Activated effector memory CD4-positive, alpha-beta T cell treated with anti-CD3 and anti-CD28 coated beads, Interleukin-2, amount 50 U/mL, for 16 hours (primary cell): ENCODE measurements around the gene RALGPS1.
"Not testable (repeated sequence)": the region's sequence is repeated elsewhere in the genome, so short reads cannot be mapped to it uniquely, and the experiment has no call there.

Experiments used
- DNase-seq: peaks from one replicate; pipeline ENCODE4 v3.0.0-alpha.2; 2020

RALGPS1 gene

DNA sequence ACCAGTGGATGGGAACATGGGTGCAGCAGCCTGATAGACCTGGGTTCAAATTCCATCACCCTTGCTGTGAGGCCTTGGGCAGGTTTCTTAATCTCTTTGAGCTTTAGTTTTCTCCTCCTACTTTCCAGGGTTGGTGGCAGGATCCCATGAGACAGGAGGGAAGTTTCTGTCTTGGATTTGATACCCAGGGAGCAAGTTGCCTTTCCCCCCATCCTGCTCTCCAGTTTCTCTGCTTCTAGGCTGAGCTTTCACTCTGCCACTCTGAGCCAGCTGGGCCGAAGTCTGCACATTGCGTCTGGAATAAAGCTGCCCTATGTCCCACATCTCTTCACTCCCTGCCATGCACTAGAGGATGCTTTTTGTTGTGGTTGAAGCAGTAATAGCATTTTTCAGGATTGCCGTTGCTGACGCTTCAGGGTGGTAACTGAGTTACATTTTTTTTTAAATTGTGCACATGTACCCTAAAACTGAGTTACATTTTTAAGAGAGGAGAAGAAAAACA, 248.3 kb downstream of the RALGPS1 start:
- no peak for DNase-seq

DNA sequence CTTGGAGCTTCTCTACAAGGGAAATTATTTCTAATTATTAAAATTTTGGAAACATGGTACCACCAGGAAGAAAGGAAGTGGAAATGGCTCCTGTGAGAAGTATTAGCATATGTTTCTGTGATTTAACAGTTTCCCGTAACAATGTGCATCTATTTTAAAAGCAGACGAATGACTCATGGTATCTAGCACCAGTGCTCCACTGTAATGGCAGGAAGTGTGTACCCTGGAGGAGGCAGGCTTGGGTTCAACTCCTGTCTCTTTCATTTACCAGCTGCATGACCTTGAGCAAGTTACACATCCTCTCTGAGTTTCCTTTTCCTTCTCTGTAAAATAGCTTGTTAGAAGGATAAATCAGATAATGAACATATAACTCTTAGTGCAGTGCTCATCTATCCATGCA, 248.8 kb downstream of the RALGPS1 start:
- DNase-seq = no peak

DNA sequence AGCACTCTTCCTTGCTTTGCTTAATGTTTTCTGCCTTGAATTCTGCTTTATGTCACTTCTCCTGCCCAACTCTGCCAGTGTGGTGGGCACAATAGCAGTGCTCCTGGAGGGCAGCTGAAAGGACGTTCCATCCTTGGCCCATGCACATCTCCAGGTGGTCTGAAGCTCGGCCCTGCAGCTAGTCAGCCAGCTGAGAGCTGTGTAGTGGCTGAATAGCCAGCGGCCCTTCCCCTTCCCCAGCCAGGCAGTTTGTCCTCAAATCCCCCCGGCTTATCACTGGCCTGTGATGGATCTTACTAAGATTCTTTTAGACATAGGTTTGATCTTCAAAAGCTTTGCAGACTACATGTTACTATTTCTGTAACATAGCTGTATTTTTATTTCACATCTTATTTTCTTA, 250.5 kb downstream of the RALGPS1 start:
- DNase-seq = peak; percentile 56

DNA sequence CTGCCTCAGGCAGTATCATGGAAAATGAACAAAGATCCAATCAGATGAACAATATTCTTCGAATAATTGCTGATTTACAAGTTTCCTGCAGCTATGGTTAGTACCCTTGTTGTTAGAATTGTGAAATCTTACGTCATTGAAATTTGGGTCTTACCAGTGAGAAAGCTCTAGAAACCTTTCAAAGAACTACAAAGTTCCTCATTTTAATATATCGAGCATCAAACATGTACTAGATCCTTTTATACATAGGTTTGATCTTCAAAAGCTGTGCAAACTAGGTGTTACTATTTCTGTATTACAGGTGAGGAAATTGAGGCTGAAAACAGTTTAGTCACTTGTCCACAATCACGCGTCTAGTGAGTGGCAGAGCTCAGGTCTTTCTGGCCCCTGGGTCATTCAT, 251.5 kb downstream of the RALGPS1 start:
- DNase-seq = no peak

GRCh38 chr9:127166651-127167524, 252.3 kb downstream of the RALGPS1 start:
- DNase-seq = no peak

DNA sequence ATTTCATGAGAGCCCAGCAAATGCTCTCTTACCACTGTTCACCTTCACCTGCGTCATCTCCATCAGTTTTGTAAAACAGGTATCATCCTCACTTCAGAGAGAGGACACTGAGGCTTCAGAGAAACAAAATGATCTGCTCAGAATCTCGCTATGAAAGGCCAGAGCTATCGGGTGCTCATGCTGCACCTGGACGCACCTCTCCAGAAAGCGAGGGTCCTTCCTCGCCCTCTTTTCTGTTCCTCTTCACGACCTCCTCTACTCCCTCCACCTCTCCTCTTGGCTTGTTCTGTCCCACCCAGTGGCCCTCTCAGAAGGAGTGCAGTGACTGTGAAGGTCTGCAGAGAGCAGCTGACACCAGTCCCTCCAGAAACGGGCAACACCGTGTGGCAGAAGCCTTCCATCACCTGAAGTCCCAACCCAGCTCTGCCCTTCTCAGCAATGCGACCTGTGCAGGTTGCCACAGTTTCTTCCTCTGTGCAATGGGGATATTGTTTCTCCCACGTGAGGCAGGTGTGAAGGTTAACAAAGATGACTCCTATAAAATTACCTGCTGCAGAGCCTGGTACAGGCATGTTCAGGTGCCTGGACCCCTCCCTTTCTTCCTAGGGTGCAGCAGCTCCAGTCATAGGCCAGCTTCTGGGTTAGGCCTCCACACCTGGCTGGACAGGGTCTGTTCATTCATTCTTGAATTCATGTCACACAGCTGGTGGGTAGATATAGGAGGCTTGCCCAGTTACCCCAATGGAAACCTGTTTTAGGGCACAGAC, 253.2 kb downstream of the RALGPS1 start:
- no peak for DNase-seq

DNA sequence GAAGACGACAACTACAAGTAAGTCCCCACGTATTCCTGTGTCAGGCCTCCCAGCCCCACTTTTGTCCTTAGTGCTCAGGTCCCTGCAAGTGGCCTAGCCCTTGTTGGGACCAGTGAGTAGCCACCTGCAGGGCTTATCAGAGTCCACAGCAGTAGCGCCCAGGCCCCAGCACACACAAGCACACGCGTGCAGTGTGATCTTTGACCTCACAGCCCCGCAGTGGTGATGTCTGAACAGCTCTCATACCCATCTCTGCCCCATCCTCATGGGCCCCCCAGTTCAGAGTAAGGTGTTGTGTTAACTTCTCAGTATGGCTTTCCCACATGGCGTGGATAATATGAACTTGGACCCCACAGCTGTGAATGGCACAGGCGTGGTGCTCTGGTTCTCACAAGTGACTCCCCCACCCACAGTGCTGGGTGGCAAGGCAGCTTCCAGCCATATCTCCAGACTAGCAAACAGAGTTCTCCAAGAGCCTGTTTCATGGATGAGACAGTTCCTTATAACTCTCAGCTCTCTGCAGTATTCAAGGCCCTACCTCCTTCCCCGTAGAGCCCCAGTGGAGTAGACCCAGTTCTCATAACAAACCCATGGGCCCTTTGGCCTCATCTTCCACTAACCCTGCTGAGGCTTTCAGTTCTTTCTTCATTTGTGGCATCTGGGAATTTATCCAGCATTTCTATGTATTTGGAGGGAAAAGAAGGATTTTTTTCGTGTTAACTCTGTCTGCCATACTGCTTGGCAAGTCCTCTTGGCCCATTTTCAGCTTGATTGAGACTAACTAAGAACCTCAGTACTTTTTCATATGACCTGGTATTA, 254.4 kb downstream of the RALGPS1 start:
- no peak for DNase-seq

GRCh38 chr9:127169575-127169883, 254.9 kb downstream of the RALGPS1 start:
- no peak for DNase-seq

DNA sequence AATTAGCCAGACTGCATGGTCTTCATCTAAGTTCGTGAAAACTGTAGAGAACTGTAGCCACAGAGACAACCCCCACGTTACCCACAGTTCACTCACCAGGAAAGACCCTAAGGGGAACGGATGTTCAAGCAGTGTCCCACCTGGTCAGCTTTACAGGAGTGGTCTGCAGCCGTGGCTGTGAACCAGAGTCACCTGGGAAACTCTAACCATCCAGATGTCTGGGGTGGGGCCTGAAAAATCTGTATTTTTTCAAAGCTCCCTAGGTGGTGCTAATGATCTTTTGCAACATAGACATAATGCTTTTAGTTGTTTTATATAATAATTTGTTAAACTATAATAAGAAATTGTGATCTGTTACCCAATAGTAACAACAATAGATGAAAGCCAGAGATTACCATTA, 255.5 kb downstream of the RALGPS1 start:
- no peak for DNase-seq

- DNase-seq = no peak
Measured at GRCh38 chr9:127170652-127171051, 256.1 kb downstream of the RALGPS1 start.

- not testable (repeated sequence) for DNase-seq
Measured at GRCh38 chr9:127171348-127171747, 256.8 kb downstream of the RALGPS1 start.

GRCh38 chr9:127172066-127172707, 257.6 kb downstream of the RALGPS1 start:
- DNase-seq = peak; percentile 16

- peak; percentile 14 for DNase-seq
Measured at GRCh38 chr9:127173063-127173462, 258.5 kb downstream of the RALGPS1 start.

GRCh38 chr9:127174386-127175318, 260.1 kb downstream of the RALGPS1 start:
- DNase-seq = peak; percentile 47

DNA sequence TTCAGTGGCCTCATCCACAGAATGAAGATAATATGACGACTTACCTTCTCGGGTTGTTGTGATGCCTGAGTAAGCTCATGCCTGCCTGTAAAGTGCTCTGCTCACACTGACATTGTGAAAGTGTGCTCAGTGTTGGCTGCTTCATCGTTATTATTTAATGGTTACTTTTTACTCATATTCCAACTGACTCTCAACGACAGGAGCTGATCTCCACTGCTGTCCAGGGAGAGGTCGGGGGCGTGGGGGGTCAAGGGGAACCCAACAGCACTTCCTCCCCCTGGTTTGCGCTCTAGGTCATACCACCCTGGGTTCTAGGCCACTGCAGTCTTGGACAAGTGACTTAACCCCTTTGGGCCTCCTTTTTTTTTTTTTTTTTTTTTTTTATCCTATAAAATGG, 260.7 kb downstream of the RALGPS1 start:
- DNase-seq = peak; percentile 31

DNA sequence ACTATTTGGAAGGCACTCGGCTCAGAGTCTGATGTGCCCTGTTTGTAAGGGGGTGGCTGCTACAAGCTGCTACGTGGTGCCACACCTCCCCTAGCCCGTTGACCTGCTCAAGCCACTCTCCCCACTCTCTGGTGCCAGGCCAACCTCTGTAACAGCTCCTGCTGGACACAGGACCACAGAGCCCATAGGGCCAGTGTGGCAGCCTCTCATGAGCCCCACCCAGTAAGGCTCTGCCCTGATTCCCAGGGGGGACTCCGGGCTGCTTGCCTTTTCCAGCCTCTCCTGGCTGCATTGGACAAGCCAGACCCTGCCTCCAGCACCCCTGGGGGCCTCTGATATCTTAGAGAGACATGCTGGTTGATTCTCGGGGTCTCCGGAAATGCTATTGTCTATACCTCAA, 261.2 kb downstream of the RALGPS1 start:
- DNase-seq = peak; percentile 27

DNA sequence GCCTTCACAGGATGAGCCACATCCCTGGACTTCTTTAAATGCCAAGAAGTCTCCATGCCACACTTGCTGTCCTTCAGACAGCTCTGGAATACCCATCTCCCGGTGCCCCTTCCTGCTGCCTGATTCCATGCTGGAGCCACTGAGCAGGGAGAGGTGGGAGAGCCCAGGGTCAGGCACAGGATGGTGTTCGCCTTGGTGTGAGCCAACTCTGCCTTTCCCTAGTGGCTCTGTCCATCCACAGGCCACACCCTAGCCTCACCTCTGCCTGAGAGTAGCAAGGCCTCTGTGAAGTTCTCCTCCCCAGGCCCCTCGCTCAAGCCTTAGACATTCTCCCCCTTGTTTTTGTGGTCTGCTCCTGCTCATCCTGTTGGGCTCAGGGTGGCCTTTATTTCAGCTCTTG, 262.0 kb downstream of the RALGPS1 start:
- peak; percentile 31 for DNase-seq

GRCh38 chr9:127177231-127177630, 262.6 kb downstream of the RALGPS1 start:
- peak; percentile 27 for DNase-seq

- DNase-seq = peak; percentile 43
Measured at GRCh38 chr9:127177665-127178265, 263.2 kb downstream of the RALGPS1 start.

DNA sequence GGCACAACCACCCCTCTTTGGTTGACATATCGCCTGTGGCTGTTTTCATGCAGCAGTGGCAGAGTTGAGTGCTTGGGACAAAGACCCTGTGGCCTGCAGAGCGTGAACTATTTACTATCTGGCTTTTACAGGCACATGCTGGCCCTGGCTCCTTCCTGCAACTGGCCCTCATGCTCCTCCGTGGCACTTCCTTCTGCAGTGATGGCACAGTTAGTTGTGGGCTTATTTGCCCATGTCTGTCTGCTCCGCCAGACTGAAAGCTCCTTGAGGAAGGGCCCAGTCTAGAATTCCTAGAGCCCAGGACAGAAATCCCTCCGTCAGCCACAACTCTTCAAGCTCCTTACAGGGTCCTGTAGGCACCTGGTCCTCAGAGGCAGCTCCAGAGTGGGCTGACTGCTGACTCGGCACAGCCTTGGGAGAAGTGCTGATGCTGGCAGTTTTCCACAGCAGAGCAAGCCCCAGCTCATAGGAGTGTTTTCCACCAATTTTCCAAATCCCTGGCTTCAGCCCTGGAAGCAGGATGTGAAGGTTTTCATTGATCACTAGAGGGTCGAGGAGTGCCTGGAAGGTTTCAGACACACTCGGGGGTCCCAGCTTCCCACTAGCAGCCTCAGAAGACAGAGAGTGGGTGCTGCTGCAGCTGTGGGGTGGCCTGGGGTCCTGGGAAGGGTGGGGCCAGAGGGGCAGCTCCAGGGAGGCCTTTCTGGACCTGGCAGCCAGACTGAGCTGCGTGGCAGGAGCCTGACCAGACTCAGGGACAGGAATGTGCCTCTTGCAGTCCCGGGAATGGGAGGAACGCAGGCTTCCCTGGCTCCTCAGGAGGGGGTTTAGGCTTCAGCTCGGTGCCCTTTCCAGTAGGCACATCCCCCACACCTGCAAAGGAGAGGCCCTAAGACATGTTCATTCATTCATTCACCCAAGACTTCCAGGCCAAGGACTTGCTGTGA, 264.4 kb downstream of the RALGPS1 start:
- peak; percentile 49 for DNase-seq
